ENCODE measurements around the gene LIX1.

- TF ChIP-seq, protein P1, sequence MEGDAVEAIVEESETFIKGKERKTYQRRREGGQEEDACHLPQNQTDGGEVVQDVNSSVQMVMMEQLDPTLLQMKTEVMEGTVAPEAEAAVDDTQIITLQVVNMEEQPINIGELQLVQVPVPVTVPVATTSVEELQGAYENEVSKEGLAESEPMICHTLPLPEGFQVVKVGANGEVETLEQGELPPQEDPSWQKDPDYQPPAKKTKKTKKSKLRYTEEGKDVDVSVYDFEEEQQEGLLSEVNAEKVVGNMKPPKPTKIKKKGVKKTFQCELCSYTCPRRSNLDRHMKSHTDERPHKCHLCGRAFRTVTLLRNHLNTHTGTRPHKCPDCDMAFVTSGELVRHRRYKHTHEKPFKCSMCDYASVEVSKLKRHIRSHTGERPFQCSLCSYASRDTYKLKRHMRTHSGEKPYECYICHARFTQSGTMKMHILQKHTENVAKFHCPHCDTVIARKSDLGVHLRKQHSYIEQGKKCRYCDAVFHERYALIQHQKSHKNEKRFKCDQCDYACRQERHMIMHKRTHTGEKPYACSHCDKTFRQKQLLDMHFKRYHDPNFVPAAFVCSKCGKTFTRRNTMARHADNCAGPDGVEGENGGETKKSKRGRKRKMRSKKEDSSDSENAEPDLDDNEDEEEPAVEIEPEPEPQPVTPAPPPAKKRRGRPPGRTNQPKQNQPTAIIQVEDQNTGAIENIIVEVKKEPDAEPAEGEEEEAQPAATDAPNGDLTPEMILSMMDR (conservative IDR thresholded peaks at IDR 0.05; ENCODE audit: low read depth, low read length), result no peak
- no peak for TF ChIP-seq EZH2 (IDR thresholded peaks at IDR 0.05; ENCODE audit: low read length, unreplicated experiment)
These were observed 53.1 kb downstream of the LIX1 start for GRCh38 chr5:97089149-97089801.
